GM18861 (cell line): Measurements from ENCODE around the gene KCTD10.

Experiments used
- ATAC-seq: cut with Tn5 transposase; IDR thresholded peaks from one replicate; pipeline ENCODE4 v1.9.1; 2021; ENCODE audit not compliant: unreplicated experiment

Gene KCTD10

DNA sequence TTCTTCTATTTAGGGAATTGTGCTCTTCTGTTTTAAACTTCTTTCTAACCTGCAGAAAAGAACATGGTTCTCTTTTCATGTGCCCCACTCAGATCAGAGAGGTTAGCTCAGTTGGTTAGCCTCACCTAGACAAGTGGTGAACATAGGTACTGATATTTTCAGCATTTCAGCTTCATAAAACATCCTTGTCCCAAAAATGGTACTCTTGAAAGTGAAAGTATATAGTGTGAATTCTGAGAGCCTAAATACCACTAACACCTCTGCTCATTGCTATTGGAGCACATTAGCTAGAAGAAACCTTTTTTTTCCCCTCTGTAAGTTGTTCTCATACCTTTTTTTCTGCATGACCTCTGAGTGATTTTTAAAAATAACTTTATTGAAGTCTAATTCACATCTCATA lies 17.9 kb upstream of the KCTD10 start:
- ATAC-seq = no peak

DNA sequence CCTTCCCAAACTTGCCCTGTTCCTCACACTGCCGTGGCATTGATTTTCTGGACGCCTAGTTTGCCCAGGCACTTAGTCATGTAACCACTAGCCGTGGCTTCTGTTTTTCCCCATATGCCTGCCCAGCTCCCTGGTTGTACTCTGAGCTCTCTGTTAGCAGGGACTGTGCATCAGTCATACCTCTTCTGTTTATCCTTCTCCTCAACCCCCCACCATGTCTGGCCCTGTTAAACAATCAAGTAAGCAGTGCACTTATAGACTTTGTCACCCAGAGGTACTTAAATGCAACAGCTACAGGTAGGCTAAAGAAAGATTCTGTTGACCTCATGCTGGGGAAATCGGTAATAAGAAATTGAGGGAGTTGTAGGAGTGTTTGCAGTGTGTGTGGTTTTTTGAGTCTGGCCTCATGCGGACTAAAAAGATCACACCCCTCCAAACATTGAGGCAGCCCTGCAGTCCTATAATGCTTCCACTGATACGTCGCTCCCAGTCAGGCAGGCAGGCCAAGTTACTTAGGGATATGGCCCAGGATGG lies 17.3 kb upstream of the KCTD10 start:
- no peak for ATAC-seq

DNA sequence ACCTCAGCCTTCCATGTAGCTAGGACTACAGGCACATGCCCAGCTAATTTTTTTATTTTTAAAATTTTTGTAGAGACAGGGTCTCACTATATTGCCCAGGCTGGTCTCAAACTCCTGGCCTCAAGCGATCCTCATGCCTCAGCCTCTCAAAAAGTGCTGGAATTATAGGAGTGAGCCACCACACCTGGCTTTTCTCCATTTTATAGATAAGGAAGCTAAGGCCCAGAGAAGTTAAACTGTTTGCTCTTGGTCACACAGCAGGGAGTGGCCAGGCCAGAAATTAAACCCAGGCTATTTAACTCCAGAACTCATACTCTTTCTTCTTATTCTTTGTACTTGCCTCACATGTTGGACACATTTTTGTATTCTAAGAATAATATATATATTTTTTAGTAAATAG lies 16.8 kb upstream of the KCTD10 start:
- no peak for ATAC-seq

DNA sequence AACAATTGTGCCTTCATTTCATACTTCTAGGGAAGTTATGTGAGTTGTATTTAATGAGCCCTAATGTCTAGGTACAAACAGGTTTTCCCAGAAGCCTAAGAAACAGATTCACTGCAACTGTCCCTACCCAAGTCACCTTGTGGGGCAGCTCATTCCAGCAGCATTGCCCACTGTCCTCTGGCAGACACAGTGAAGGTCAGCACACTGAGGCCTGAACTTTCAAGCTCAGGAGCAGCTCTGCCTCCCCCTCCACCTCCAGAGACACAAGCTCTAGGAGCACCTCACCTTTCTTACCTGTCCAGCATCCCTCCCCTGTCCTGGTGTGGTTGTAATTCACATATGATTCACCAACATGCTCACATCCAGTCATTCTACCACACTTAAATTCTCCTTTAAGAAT lies 16.0 kb upstream of the KCTD10 start:
- ATAC-seq = no peak

DNA sequence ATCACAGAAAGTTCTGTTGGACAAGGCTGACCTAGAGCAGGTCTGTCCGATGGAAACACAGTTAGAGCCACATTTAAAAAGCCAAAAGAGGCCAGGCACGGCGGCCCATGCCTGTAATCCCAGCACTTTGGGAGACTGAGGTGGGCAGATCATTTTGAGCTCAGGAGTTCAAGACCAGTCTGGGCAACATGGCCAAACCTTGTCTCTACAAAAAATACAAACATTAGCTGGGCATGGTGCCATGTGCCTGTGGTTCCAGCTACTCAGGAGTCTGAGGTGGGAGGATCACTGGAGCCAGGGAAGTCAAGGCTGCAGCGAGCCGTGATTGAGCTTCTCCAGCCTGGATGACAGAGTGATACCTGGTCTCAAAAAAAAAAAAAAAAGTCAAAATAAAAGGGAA lies 15.3 kb upstream of the KCTD10 start:
- ATAC-seq = no peak

DNA sequence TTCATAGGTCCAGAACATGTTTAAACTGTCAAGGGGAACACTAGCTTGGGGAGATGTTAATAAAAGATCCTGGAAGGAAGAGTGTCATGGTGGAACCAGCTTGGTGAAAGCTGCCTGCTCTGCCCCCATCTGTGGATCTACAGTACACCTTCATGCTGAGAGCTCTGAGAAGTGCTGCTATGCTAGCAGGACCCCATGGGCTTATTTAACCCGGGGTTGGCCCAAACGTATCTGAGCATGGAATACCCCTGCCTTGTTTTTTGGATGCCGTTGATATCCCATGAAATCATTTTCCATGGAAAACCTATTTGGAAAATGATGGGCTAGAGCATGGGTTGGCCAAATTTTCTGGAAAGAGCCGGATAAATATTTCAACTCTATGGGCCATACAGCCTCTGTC lies 14.6 kb upstream of the KCTD10 start:
- ATAC-seq = no peak

DNA sequence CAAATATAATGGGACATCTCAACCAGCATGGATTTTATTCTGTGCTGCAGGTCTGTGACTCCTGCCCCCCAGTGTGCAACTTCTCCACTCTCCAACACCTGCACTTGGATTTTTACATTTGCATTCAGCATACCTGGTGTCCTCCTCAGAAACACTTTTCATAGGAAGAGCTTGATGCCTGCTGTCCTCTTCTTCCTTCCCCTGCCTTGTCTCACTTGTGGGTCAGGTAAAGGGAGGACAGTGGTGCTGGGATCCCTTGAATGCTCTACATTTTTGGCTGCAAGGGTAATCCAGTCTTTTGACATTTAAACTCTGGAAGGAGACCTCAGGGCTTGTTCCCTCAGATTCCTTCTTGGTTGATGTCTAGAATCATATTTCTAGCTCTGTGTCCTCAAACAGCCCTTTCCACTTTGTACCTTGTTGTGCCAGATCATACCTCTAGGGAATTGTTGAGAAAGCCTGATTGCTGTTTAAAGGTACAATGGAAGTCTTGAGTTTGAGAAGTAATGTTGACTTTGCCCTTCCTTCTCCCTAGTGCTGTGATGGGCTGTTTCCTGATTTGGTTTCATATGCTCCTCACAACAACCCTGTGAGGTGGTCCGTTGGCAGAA lies 13.0 kb upstream of the KCTD10 start:
- no peak for ATAC-seq

DNA sequence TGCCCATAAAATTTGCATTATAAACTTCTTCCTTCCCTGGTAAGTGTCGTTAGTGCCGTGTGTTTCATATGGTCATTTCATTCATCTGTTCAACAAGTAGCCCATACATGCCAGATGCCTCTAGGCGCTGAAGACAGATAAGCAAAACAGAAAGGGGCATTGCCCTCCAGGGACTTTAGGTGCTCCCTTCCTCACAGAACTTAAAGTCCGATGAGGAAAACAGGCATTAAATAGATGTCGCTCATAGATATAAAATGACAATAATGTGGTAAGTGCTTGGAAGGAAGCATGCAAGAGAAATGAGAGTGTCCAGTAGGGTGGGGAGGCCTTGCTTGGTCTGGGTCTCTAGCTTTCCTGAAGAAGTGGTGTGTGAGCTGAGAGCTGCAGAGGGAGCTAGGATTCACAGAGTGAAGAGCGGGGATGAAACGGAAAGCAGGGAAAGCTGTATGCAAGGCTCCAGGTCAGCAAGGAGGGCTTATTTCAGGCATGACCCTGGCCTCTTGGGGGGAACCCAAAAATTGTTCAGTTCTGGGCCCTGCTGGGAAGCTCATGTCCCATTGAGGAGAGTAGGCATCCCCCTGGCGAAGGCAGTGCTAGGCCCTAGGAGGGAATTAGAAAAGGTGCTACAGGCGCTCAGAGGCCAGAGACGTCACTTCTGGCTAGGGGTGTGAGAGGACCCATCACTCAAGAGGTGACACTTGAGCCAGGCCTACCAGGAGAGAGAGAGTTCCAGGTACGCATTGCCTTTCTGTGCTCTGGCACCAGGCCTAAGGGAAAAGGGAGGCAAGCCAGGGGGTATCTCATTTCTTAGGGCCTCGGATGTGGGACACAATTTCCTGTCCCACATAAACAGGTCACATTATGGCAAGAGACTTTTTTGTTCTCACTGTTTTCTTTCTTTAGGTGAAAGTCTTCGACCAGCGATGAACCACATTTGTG lies 12.2 kb upstream of the KCTD10 start:
- ATAC-seq = no peak

DNA sequence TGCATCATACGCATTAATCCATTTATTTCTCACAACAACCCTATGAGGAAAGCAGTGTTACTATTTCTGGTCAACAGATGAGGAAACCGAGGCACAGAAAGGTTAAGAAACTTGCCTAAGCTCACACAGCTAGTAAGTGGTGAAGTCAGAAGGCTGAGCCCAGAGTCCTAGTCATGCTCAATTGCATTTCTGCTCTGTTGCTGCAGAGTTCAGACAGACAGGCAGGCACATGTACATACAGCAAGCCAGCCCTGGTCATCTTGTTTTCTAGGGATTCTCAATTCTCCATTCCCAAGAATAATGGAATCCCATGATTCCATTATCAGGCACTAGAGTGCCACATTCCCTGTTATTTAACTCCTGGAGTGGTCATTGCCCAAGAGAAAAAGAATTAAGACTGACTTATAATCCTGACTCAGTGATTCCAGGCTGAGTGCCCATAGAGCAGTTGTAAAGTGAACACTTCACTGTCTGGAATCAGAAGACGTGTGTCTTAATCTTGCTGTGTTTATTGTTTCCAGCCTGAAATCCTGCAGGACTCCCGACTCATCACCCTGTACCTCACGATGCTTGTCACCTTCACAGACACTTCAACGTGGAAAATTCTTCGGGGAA lies 11.1 kb upstream of the KCTD10 start:
- ATAC-seq = no peak

DNA sequence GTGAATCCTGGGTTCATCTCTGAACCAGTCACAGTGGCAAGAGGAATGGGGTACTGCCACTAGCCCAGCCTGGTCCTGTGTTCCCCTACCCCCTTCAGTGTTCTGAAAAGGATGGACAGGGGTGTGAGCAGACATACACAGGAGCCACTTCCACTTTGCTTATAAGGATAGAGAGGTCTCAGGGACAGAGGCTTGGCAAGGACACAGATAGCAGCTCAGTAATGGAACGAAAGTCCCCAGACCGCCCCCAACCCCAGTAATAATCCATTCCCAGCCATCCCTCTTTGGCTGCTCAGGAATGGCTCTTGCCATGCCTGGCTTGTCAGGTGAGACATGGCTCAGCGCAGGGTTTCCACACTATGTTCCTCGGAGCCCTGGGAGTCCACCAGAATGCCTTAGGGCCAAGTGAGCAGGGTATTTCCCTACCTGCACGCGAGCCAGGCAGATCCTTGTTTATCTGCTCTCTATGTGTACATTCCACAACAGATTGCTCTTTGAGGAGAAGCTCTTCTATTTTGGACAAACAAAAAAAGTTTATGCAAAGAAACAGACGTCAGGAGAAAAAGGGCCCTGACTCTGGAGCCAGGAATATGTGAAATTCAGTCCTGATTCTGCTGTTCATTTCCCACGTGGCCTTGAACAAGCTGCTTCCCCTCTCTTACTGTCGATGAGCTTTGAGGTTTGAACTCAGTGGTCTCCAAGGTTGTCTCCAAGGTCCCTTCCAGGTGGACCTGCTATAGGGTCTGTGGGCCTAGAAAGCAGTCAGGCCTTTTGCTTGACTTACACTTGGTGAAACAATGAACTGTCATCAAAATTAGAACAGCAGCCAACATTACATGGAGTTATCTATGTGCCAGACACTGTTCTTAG lies 10.3 kb upstream of the KCTD10 start:
- ATAC-seq = no peak

DNA sequence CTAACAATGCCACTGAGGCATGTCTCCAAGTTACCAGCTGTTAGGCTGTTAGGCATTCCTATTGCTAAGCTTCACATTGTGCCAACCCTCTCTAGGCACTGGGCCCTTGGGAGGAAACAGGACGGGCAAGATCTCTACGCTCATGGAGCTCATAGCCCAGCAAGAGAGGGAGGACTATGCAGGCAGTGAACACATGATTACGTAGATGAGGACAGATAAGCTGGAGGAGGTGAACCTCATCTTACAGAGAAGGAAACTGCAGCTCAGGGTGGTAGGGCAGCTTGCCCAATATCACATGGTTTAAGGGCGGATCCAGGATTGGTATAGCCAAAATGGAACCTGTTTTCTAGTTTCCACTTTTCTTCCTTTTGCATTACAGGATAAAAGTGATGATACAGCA lies 8.1 kb upstream of the KCTD10 start:
- ATAC-seq = no peak

DNA sequence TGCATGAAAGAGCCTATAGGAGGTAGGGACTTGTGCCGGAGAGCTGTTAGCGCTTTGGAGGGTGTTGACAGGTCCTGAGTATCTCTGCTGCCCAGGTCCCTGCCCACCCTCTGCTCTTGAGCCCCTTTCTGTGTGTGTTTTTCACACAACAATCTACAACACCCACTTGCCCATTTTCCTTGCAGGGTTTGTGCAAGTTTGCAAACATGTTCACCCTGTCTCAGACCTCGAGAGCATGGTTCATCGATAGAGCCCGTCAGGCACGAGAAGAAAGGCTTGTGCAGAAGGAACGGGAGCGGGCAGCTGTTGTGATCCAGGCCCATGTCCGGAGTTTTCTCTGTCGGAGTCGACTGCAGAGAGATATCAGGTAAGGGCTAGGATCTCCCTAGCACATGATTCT lies 6.2 kb upstream of the KCTD10 start:
- no peak for ATAC-seq

DNA sequence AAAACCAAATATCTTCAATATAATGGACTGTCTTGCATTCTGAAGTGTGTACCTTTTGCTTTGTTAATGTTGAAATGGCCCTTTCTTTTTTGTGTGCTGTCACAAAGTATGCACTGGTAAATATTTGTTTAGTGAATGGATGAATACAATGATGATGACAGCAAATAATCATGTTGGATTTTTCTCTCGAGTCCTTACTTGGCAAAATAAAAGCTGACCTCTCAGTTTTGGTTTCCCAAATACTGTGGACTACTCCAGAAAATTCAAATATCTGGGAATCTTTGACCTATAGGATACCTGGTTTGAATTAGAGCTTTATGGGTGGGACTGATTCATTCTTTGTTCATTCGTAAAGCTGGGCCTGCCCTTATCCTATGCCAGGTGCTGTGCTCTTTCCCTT lies 5.8 kb upstream of the KCTD10 start:
- ATAC-seq = no peak

DNA sequence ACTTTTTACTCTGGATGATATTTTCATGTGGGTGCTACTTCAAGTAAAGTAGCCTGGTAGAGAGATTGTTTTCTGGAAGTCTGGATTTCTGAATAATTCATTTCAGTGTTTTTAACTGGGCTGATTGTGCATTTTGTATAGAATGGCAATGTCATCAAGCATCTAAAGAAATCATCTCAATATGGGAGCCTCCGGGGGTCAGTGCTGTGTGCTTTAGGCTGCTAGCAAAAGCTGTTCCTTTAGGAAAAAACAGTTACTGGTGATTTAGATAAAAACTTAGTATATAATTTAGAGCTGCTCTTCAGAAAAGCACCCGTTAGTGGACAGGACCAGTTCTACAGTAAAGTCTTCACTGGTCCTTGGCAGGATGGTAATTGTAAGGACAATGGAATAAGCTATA lies 5.4 kb upstream of the KCTD10 start:
- no peak for ATAC-seq

DNA sequence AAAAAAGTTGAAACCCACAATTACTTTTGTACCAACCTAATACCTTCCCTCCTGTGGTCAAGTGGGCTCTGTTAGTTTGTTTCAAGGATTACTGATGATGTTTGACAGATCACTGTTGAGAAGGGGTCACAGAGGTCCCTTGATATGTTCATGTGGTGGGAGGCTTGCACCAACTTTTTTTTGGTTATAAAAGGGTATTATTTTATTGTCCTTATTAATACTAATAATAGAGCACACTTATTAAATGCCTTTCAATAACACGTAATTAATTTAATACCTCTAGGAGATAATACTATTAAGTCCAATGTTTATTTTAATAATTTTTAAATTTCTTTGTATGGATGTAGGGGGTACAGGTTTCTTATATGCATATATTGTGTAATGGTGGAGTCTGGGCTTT lies 4.8 kb upstream of the KCTD10 start:
- no peak for ATAC-seq

DNA sequence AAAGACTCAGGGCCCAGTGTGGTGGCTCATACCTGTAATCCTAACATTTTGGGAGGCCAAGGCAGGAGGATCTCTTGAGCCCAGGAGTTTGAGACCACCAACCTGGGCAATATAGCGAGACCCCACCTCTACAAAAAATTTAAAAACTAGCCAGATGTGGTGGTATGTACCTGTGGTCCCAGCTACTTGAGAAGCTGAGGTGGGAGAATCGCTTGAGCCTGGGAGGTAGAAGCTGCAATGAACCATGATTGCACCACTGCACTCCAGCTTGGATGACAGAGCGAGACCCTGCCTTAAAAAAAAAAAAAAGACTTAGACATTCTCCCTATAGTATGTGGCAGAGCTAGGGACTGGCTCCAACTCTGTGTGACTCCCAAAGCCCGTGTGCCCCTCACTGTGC lies 3.3 kb upstream of the KCTD10 start:
- ATAC-seq = no peak

DNA sequence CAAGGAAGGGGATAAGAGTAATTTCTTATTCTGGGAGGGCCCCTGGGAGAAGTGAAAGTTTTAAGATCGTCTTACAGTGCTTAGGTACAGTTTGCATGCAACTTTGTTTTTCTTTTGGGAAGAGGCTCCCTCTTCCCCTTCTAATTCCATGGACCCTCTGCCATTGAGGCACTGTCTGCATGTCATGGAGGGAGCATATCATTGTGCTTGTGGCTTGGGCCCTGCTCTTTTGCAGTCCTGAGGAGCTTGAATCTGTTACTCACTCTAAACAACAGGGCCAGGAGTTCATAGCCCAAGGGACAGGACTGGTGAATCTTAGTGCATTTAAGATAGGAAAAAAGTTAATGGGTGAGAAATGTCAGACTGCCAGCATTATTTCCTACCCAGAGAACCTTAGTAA lies 2.7 kb upstream of the KCTD10 start:
- no peak for ATAC-seq

DNA sequence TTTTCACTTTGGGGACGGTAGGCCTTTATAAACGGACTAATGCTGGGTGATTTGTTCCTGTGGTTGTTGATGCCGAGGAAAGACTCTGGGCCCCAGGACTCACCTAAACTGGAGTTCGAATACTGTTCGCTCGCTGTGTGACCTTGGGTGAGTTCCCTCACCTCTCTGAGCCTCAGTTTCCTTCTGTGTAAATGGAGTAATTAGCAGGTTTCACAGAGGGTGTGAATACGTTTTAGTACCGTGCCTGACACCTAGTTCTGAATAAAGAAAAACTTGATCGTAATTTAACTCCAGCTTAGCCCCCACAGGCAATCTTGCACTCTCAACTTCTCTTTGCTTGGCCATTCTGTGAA lies 839 bp upstream of the KCTD10 start:
- ATAC-seq = no peak

DNA sequence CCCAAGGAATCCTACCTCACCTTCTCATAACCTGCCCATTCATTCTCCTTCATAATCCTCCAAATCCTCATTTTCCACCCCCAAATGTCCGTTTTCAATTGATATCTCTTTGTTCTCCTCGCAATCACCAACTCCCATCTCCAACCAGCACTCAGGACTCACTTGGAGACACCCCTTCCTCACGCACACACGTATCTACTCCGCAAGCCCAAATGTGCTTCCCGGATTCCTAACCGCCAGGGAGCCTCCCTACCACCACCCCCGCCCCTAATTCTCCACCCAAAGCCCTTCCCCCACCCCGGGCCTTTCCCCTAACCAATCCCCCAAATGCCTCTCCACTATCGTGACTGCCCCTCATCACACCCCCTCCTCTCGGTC lies 304 bp downstream of the KCTD10 start:
- ATAC-seq = no peak

DNA sequence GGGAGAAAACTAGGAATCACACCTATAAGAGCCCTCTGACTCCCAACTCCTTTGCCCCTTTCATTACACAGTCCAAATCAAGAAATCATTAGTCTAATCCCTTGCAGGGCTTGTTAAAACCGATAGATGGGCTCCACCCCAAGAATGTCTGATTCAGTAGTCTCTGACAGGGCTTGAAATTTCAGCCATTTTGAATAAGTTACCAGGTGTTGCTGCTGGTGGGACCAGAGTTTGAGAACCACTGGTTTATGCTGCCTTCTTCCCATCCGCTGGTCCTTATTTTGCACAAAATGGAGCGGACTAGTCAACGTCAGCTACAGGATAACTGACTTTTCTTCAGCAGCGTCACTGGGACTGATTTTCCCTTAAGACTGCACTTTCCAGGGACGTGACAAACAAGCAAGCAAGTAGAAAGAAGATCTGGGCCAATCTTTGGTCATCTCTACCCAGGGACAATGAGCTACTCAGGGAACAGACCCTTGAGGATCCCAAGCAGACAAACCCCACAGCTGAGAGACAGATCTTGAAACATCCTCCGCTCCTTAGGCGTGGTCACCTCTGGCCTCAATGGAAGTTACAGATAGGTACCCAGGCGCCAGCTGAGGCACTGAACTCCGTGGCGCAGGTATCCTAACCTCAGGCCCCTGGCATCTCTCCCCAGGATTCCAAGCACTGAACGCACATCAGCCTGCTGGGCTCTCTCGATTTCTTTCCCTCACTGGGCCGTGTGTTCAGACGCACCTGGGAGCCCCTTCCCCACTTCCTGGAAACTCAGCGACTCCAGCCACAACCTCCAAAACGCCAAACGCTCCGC lies 900 bp downstream of the KCTD10 start:
- no peak for ATAC-seq
